Ovary (tissue), 3 donors: ENCODE data around the gene BBX.

Experiments used
- EP300 ChIP-seq: sonication (generic); formaldehyde crosslinking; IDR thresholded peaks from one replicate; pipeline ENCODE4 v1.6.1; 2017; ENCODE audit warnings: antibody characterized with exemption
- POLR2A ChIP-seq: fragments of 450-650 bp; IDR thresholded peaks from one replicate; pipeline ENCODE4 v1.6.1; 2017; ENCODE audit warnings: antibody characterized with exemption, mild to moderate bottlenecking, moderate library complexity
- TF ChIP-seq, protein P1 (sequence below), 3 donors: fragments of 450-650 bp in 2 of 3; fragments of 200-600 bp in 1 of 3; IDR thresholded peaks; one replicate each; pipeline versions ENCODE4 v1.5.1 to v1.8.0; 2016 to 2022; ENCODE audit warnings: antibody characterized with exemption in 3 of 3, mild to moderate bottlenecking in 1 of 3
- donor health status: DM: no; HTN: no; CAD: no.

DNA sequence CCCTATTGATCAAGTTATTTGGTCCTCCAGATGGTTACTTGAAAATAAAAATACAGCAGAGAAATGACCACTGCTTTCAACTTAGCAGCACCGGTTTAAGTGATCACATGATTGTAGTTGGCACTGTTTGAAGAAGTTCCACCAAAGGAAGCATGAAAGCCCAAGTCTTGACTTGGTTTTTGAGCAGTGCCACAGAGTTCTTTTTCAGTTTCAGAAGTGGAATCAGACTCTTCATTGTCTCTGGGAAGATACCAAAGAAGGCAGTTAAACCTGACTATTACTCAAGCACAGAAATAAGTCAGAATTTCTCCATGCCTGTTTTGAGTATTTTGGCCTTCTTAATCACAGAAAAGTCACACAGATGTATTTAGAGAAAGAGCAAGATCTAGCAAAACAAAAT lies 66.7 kb downstream of the BBX start:
- TF ChIP-seq, protein P1, sequence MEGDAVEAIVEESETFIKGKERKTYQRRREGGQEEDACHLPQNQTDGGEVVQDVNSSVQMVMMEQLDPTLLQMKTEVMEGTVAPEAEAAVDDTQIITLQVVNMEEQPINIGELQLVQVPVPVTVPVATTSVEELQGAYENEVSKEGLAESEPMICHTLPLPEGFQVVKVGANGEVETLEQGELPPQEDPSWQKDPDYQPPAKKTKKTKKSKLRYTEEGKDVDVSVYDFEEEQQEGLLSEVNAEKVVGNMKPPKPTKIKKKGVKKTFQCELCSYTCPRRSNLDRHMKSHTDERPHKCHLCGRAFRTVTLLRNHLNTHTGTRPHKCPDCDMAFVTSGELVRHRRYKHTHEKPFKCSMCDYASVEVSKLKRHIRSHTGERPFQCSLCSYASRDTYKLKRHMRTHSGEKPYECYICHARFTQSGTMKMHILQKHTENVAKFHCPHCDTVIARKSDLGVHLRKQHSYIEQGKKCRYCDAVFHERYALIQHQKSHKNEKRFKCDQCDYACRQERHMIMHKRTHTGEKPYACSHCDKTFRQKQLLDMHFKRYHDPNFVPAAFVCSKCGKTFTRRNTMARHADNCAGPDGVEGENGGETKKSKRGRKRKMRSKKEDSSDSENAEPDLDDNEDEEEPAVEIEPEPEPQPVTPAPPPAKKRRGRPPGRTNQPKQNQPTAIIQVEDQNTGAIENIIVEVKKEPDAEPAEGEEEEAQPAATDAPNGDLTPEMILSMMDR (IDR thresholded peaks at IDR 0.05): no peak
- no peak for TF ChIP-seq POLR2A
- no peak for TF ChIP-seq EP300
